CD4-positive, alpha-beta T cell (primary cell): Measurements from ENCODE around the gene PBX1. TPM values are rescaled to one million over a fixed set of nuclear protein-coding genes. Genes with fewer than 3 reads are reported as not detected.

Experiments
- ATAC-seq: fragments of 200-7000 bp; cut with Tn5 transposase; one replicate; pipeline ENCODE4 v1.10.0; 2022; ENCODE audit warnings: mild to moderate bottlenecking; ENCODE audit not compliant: poor library complexity
- CTCF ChIA-PET: fragments of 350-600 bp; sonication (Branson Sonifier 250); formaldehyde crosslinking; loops from one replicate; lab custom pipeline; 2021; ENCODE audit warnings: antibody characterized with exemption, inconsistent platforms; lab: Charles Lee
- POLR2A ChIA-PET: fragments of 350-600 bp; sonication (Branson Sonifier 250); formaldehyde crosslinking; loops from one replicate; lab custom pipeline; 2021; ENCODE audit warnings: antibody characterized with exemption, inconsistent platforms; lab: Charles Lee
- DNase-seq, 14 experiments: peaks; one replicate each; pipeline ENCODE4 v3.0.0-alpha.2; 2013 to 2020; ENCODE audit warnings: mixed read lengths in 2 of 14
- H3K27ac ChIP-seq, 2 donors: one replicate each; pipeline versions ENCODE4 v1.5.1 to v1.7.0; 2013; ENCODE audit warnings: low read length in 2 of 2, low read depth in 1 of 2, mild to moderate bottlenecking in 1 of 2
- H3K27me3 ChIP-seq, 2 experiments: 1 replicate in 1 of 2; 2 replicates in 1 of 2; pipeline versions ENCODE4 v1.6.1 to v1.7.0; 2013; ENCODE audit warnings: low read length in 2 of 2, control low read depth in 1 of 2, mild to moderate bottlenecking in 1 of 2, moderate library complexity in 1 of 2; ENCODE audit not compliant: insufficient read depth in 2 of 2, control insufficient read depth in 1 of 2
- H3K36me3 ChIP-seq: one replicate; pipeline ENCODE4 v1.6.1; 2013; ENCODE audit warnings: low read length, control low read depth; ENCODE audit not compliant: insufficient read depth
- H3K4me1 ChIP-seq: one replicate; pipeline ENCODE4 v1.6.1; 2013; ENCODE audit warnings: low read length, control low read depth; ENCODE audit not compliant: insufficient read depth
- H3K4me3 ChIP-seq: one replicate; pipeline ENCODE4 v1.5.1; 2013; ENCODE audit warnings: mild to moderate bottlenecking, low read length, moderate library complexity
- H3K9me3 ChIP-seq, 2 experiments: 1 replicate in 1 of 2; 2 replicates in 1 of 2; pipeline versions ENCODE4 v1.6.1 to v1.7.0; 2013; ENCODE audit warnings: low read length in 2 of 2, mild to moderate bottlenecking in 2 of 2, control low read depth in 1 of 2, moderate library complexity in 1 of 2; ENCODE audit not compliant: control insufficient read depth in 1 of 2, insufficient read depth in 1 of 2
- H3K27ac Mint-ChIP-seq: one replicate; pipeline ENCODE4 v1.8.0; 2020; ENCODE audit warnings: mixed read lengths
- H3K27me3 Mint-ChIP-seq: one replicate; pipeline ENCODE4 v1.8.0; 2021; ENCODE audit warnings: mixed read lengths
- H3K36me3 Mint-ChIP-seq: one replicate; pipeline ENCODE4 v1.8.0; 2021; ENCODE audit warnings: low read depth, mixed read lengths
- H3K4me1 Mint-ChIP-seq: one replicate; pipeline ENCODE4 v1.8.0; 2021; ENCODE audit warnings: low read depth, mixed read lengths
- H3K4me3 Mint-ChIP-seq: one replicate; pipeline ENCODE4 v1.8.0; 2020; ENCODE audit warnings: mild to moderate bottlenecking, mixed read lengths
- H3K9me3 Mint-ChIP-seq: one replicate; pipeline ENCODE4 v1.8.0; 2020; ENCODE audit warnings: mixed read lengths
- intact Hi-C, 2 experiments: fragments of 100-400 bp; cut with DNase I in 1 of 2; cut with micrococcal nuclease in 1 of 2; formaldehyde crosslinking; loops; one replicate each; pipeline versions ENCODE4 v1.15.1 to v1.9.0; 2023 to 2025; cut with DNase I, micrococcal nuclease
- total RNA-seq, 174 experiments: library from RNA in 2 of 174; stranded (reverse) in 2 of 174; gene quantifications; one replicate each; pipeline ENCODE4 v1.2.3 and lab custom pipeline; 2021 to 2026
- TF ChIP-seq, protein P1 (sequence below): fragments of 200-600 bp; IDR thresholded peaks from one replicate; pipeline ENCODE4 v1.8.0; 2022; ENCODE audit warnings: antibody characterized with exemption, mild to moderate bottlenecking

The PBX1 gene
- total RNA-seq, 2 experiments from 2014 or later = 0.64 to 0.96 TPM

DNA sequence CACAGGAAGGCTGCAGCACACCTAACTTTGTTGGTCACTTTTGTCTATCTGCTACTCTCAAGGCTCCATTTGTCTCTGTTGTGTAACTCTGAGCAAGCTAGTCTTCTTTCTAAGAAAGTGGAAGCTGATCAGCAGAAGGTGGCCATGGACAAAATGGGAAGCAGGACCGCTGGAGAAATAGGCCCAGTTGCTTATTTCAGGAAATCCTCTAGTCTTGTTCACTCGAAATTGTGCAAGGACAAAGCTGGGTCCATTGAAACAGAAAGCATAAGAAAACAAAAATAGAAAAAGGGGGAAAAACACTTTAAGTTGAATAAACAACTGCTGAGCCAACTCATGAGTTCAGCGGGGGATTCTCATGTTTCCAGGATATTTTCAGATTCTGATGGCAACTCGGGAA is 150.1 kb downstream of the PBX1 start:
- DNase-seq (peak in 2 of 14 experiments; percentile 23 to 35), ATAC-seq (no peak)
- Histone ChIP-seq H3K27me3 (no peaks in the 10 kb centered on the region), H3K27ac (no peak overlapping the region), H3K4me1 (no peaks in the 10 kb centered on the region), H3K36me3 (no peaks in the 10 kb centered on the region), H3K9me3 (peaks cover 0 to 4% of the 10 kb centered on the region in 2 experiments), H3K4me3 (no peak overlapping the region)
- H3K4me3 Mint-ChIP-seq = no peak overlapping the region
- TF ChIP-seq, protein P1, sequence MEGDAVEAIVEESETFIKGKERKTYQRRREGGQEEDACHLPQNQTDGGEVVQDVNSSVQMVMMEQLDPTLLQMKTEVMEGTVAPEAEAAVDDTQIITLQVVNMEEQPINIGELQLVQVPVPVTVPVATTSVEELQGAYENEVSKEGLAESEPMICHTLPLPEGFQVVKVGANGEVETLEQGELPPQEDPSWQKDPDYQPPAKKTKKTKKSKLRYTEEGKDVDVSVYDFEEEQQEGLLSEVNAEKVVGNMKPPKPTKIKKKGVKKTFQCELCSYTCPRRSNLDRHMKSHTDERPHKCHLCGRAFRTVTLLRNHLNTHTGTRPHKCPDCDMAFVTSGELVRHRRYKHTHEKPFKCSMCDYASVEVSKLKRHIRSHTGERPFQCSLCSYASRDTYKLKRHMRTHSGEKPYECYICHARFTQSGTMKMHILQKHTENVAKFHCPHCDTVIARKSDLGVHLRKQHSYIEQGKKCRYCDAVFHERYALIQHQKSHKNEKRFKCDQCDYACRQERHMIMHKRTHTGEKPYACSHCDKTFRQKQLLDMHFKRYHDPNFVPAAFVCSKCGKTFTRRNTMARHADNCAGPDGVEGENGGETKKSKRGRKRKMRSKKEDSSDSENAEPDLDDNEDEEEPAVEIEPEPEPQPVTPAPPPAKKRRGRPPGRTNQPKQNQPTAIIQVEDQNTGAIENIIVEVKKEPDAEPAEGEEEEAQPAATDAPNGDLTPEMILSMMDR = no peak
- H3K36me3 Mint-ChIP-seq = no peaks in the 10 kb centered on the region
- no peak overlapping the region for H3K27ac Mint-ChIP-seq
- peaks cover 16% of the 10 kb centered on the region for H3K27me3 Mint-ChIP-seq
- ChIA-PET POLR2A (no interaction called here), CTCF (interaction anchor here (0.5 kb wide), 1 partner anchor 57 kb away, joined by 3 read pairs; no protein-coding TSS in a partner anchor)
- no peaks in the 10 kb centered on the region for H3K4me1 Mint-ChIP-seq
- H3K9me3 Mint-ChIP-seq = no peaks in the 10 kb centered on the region
- intact Hi-C loops = no loop called here

DNA sequence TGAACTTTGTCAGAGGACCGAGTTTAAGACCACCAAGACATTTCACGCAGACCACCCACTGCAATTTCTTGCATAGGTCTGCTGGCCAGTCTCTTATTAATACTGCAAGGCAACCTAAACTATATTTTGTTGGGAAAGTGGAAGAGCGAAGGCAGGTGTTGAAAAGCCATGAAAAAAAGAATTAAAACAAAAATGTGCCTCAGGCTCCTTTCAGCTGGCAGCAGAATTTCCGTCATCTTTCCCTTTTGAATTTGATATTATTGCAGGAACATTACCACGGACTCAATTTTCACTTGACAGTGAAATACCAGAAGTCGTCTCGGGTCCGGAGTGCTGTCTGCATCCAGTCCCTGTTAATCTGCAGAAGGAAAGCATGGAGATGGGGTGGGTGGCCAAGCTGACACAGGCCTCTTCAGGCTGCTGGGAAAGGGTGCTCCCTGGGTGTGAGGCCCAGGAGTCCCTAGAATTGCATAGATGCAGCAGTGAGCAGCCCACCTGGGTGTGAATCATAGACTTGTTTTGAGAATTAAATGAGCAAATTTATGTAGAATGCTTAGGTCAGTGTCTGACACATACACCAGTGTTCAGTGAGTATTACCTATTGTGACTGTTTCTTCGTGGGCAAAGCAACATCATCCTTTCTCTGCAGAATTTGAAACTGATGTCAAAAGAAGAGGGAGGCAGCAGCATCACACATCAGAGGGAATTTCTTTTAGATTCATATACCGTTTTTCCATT is 150.7 kb downstream of the PBX1 start:
- Histone ChIP-seq H3K4me1 (no peaks in the 10 kb centered on the region), H3K27me3 (no peaks in the 10 kb centered on the region), H3K36me3 (no peaks in the 10 kb centered on the region), H3K27ac (no peak overlapping the region), H3K9me3 (peaks cover 0 to 4% of the 10 kb centered on the region in 2 experiments), H3K4me3 (no peak overlapping the region)
- Mint-ChIP-seq H3K36me3 (no peaks in the 10 kb centered on the region), H3K4me1 (no peaks in the 10 kb centered on the region), H3K9me3 (no peaks in the 10 kb centered on the region), H3K27ac (no peak overlapping the region), H3K27me3 (peaks cover 16% of the 10 kb centered on the region), H3K4me3 (no peak overlapping the region)
- ATAC-seq = no peak
- peak in 1 of 14 experiments; percentile 6 for DNase-seq
- ChIA-PET CTCF (interaction anchor here (0.5 kb wide), 1 partner anchor 57 kb away, joined by 3 read pairs; no protein-coding TSS in a partner anchor), POLR2A (no interaction called here)
- TF ChIP-seq, protein P1 = no peak
- intact Hi-C loops = no loop called here

DNA sequence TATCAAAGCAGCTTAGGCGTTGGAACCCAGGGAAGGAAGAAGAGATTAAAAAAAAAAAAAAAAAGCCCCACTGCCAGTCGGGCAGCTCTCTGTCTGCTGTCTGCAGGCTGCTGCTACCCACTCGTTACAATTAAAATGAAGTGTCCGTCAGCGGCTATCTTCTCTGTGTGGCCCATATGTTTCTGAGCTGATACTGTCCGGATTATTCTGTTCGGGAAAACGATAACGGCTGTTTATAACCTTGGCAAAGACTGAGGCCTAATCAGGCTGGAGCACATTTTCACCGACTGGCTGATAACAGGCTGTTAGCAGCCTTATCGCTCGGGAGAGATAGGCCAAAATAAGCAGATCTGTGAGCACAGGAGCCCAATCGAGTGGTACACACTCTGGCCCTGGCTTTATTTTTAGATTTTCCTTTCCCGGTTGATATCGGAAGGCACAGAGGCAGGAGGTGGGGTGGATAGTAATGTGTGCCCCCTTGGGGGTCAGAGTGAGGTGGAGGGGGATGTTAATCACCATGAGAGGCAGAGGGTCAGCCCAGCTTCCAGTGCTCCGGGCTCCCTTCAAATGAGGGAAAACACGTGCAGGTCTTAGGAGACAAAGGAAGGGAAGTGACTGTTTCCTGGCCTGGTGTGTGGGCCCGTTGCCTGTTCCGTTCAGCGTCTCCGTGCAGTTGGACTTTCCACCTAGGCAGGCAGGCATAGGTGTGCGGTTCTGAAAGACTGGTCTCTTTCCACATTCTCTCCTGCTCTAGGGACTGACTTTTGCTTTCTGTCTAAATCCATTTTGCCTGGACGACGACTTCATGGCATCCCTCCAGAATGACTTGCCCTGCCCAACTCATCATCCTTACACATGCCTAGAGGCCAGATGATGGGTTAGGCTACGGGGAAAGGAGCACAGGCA is 153.4 kb downstream of the PBX1 start:
- H3K36me3 Mint-ChIP-seq = no peaks in the 10 kb centered on the region
- H3K4me1 ChIP-seq = no peaks in the 10 kb centered on the region
- H3K4me1 Mint-ChIP-seq = no peaks in the 10 kb centered on the region
- ATAC-seq (no peak), DNase-seq (peak in 1 of 14 experiments; percentile 1)
- POLR2A ChIA-PET = no interaction called here
- intact Hi-C loops = no loop called here
- peaks cover 16% of the 10 kb centered on the region for H3K27me3 Mint-ChIP-seq
- CTCF ChIA-PET = no interaction called here
- TF ChIP-seq, protein P1 = no peak
- no peaks in the 10 kb centered on the region for H3K9me3 Mint-ChIP-seq
- no peak overlapping the region for H3K4me3 ChIP-seq
- H3K27ac Mint-ChIP-seq = no peak overlapping the region
- no peak overlapping the region for H3K27ac ChIP-seq
- H3K36me3 ChIP-seq = no peaks in the 10 kb centered on the region
- H3K27me3 ChIP-seq = no peaks in the 10 kb centered on the region
- peaks cover 0 to 4% of the 10 kb centered on the region in 2 experiments for H3K9me3 ChIP-seq
- H3K4me3 Mint-ChIP-seq = no peak overlapping the region
